Endothelial cell of umbilical vein (primary cell): ENCODE data around the gene ZMIZ1. TPM values are rescaled to one million over a fixed set of nuclear protein-coding genes. Genes with fewer than 3 reads are reported as not detected.

Experiments
- BruUV-seq: library from RNA; stranded (reverse); fragments of 400-500 nt; replicated peaks from 2 replicates; lab custom pipeline; 2021; lab: Mats Ljungman, UMichigan
- CTCF ChIA-PET: fragments of 300-600, 350-600 bp; sonication (Branson Sonifier 250); formaldehyde crosslinking; loops from one replicate; lab custom pipeline; 2021; ENCODE audit warnings: antibody characterized with exemption, inconsistent platforms; lab: Charles Lee
- POLR2A ChIA-PET: fragments of 300-600, 350-600 bp; sonication (Branson Sonifier 250); formaldehyde crosslinking; loops from one replicate; lab custom pipeline; 2021; ENCODE audit warnings: antibody characterized with exemption, inconsistent platforms; lab: Charles Lee
- DNase-seq: peaks from one replicate; pipeline ENCODE4 v3.0.0-alpha.2; 2011; ENCODE audit warnings: low read depth, low spot score
- FAIRE-seq: peaks from 2 replicates; lab custom pipeline; 2011; peaks lifted over from hg19 to GRCh38; lab: Jason Lieb, UNC
- H2AFZ ChIP-seq: 2 replicates; pipeline ENCODE4 v1.6.0; 2012; ENCODE audit warnings: low read depth, low read length, control low read depth, inconsistent platforms
- H3K27ac ChIP-seq: 2 replicates; pipeline ENCODE4 v1.5.1; 2011; ENCODE audit warnings: low read depth, mild to moderate bottlenecking, control low read depth, low read length, moderate library complexity; ENCODE audit not compliant: insufficient read depth
- H3K27me3 ChIP-seq, 2 experiments: 2 replicates each; pipeline versions ENCODE4 v1.6.0 to v1.6.1; 2011; ENCODE audit warnings: low read length in 2 of 2, mixed read lengths in 1 of 2; ENCODE audit not compliant: control insufficient read depth in 2 of 2, insufficient read depth in 2 of 2
- H3K36me3 ChIP-seq, 2 experiments: 2 replicates in 1 of 2; 3 replicates in 1 of 2; pipeline ENCODE4 v1.5.1; 2011; ENCODE audit warnings: low read length in 2 of 2, mild to moderate bottlenecking in 1 of 2, moderate library complexity in 1 of 2; ENCODE audit not compliant: control insufficient read depth in 2 of 2, insufficient read depth in 2 of 2; ENCODE audit errors: extremely low read depth in 1 of 2
- H3K4me1 ChIP-seq: 3 replicates; pipeline ENCODE4 v1.5.1; 2011; ENCODE audit warnings: mild to moderate bottlenecking, low read length; ENCODE audit not compliant: control insufficient read depth, insufficient read depth; ENCODE audit errors: extremely low read depth
- H3K4me2 ChIP-seq: 2 replicates; pipeline ENCODE4 v1.6.1; 2011; ENCODE audit warnings: low read length, control low read depth, mixed read lengths; ENCODE audit not compliant: insufficient read depth
- H3K4me3 ChIP-seq, 3 experiments: fragments of 200-600 bp in 1 of 3; sonication (generic), shearing (Covaris generic) in 1 of 3; replicated peaks in 1 of 3; 2 replicates each; pipeline ENCODE4 v1.5.1; 2011 to 2016; ENCODE audit warnings: control low read depth in 3 of 3, low read length in 3 of 3, mild to moderate bottlenecking in 2 of 3, inconsistent platforms in 1 of 3, low read depth in 1 of 3, moderate library complexity in 1 of 3; ENCODE audit not compliant: insufficient read depth in 1 of 3
- H3K79me2 ChIP-seq: 2 replicates; pipeline ENCODE4 v1.6.0; 2012; ENCODE audit warnings: low read length, inconsistent platforms; ENCODE audit not compliant: control insufficient read depth, insufficient read depth
- H3K9ac ChIP-seq: replicated peaks from 2 replicates; pipeline ENCODE3; 2011; ENCODE audit warnings: low read length, control low read depth; ENCODE audit not compliant: insufficient read depth; ENCODE audit errors: extremely low read depth
- H3K9me1 ChIP-seq: replicated peaks from 3 replicates; pipeline ENCODE4 v1.6.0; 2011; ENCODE audit warnings: mild to moderate bottlenecking, low read length; ENCODE audit not compliant: control insufficient read depth, insufficient read depth; ENCODE audit errors: extremely low read depth
- H3K9me3 ChIP-seq: replicated peaks from 2 replicates; pipeline ENCODE4 v1.5.1; 2012; ENCODE audit warnings: low read length, inconsistent platforms; ENCODE audit not compliant: control insufficient read depth, insufficient read depth
- H4K20me1 ChIP-seq: replicated peaks from 2 replicates; pipeline ENCODE3; 2011; ENCODE audit warnings: mild to moderate bottlenecking, low read length; ENCODE audit not compliant: control insufficient read depth, insufficient read depth; ENCODE audit errors: extremely low read depth
- CTCF ChIP-seq, 2 donors: IDR thresholded peaks; 1 replicate in 1 of 2; 2 replicates in 1 of 2; pipeline ENCODE4 v1.5.1; 2011; ENCODE audit warnings: low read length in 2 of 2, mild to moderate bottlenecking in 2 of 2, moderate library complexity in 2 of 2, control low read depth in 1 of 2, inconsistent platforms in 1 of 2, low read depth in 1 of 2; ENCODE audit not compliant: insufficient read depth in 1 of 2; ENCODE audit errors: extremely low read depth in 1 of 2
- EZH2 ChIP-seq: IDR thresholded peaks from 2 replicates; pipeline ENCODE4 v1.6.1; 2012; ENCODE audit warnings: borderline replicate concordance, low read depth, mild to moderate bottlenecking, moderate library complexity, low read length, inconsistent platforms; ENCODE audit not compliant: severe bottlenecking
- FOS ChIP-seq: IDR thresholded peaks from 2 replicates; pipeline ENCODE4 v1.6.1; 2011; ENCODE audit warnings: mild to moderate bottlenecking, low read length, moderate library complexity, borderline replicate concordance; ENCODE audit not compliant: insufficient read depth
- GATA2 ChIP-seq: IDR thresholded peaks from 2 replicates; pipeline ENCODE4 v1.7.0; 2011; ENCODE audit warnings: low read depth, mild to moderate bottlenecking, moderate library complexity, mixed read lengths, low read length; ENCODE audit not compliant: insufficient read length, insufficient read depth
- MYC ChIP-seq: IDR thresholded peaks from one replicate; pipeline ENCODE4 v1.6.1; 2011; ENCODE audit warnings: mild to moderate bottlenecking, low read depth, low read length
- POLR2A ChIP-seq: IDR thresholded peaks from 2 replicates; pipeline ENCODE4 v1.6.1; 2012; ENCODE audit warnings: low read depth, mild to moderate bottlenecking, control low read depth, low read length
- POLR2AphosphoS5 ChIP-seq: IDR thresholded peaks from 2 replicates; pipeline ENCODE4 v1.6.1; 2012; ENCODE audit warnings: low read depth, mild to moderate bottlenecking, control low read depth, low read length, moderate library complexity; ENCODE audit not compliant: insufficient read depth
- dilution Hi-C: fragments of 300-500 bp; cut with MboI; formaldehyde crosslinking; loops from one replicate; pipeline ENCODE4 v1.15.0; 2019; ENCODE audit warnings: low sequenced_read_pairs; ENCODE audit not compliant: extremely low pct_ligation_motif_present
- intact Hi-C: fragments of 100-400 bp; cut with micrococcal nuclease; formaldehyde crosslinking; loops from one replicate; pipeline ENCODE4 v1.10.0; 2022
- polyA plus RNA-seq, 4 experiments: library from polyadenylated mRNA; depleted of rRNA in 3 of 4; stranded (reverse) in 3 of 4; unstranded in 1 of 4; fragments of >200 nt; gene quantifications; 2 replicates each; pipeline versions ENCODE4 v1.2.1 to v1.2.3, GENCODE V29; 2011 to 2012; ENCODE audit warnings: missing spikeins in 1 of 4
- total RNA-seq: library from RNA; stranded (reverse); gene quantifications from 2 replicates; pipeline ENCODE4 v1.2.3, GENCODE V29; 2021
- TF ChIP-seq, protein P1 (sequence below): IDR thresholded peaks from 2 replicates; pipeline ENCODE4 v1.6.1; 2011; ENCODE audit not compliant: insufficient read depth, insufficient read length

The ZMIZ1 gene
- total and polyA plus RNA-seq, 2 donors (not counting 3 experiments of a cell fraction or from before 2014, with no cell fraction given) = 12.5 to 46.7 TPM

DNA sequence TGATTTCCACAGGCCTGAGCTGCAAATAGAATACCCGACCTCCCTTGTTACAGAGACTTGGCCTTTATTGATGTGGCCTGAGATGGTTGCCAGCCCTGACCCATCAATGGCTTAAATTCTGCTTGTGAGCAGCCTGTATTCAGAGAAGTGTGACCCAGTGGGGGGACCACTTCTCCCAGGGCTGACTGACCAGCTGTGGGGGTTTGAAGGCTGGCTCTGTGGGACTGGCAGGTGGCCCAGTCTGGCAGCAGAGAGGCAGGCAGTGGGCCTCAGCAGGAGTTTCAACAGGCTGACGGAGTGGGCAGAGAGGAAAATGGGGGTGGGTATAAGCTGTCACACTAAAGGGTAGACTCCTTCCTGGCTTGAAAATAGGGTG is 266.3 kb downstream of the ZMIZ1 start:
- no peak overlapping the region for H3K4me2 ChIP-seq
- no peaks in the 10 kb centered on the region for H3K79me2 ChIP-seq
- H3K9ac ChIP-seq = no peak overlapping the region
- CTCF ChIA-PET = interaction anchor here (1.0 to 1.5 kb wide), 3 partner anchors 11 to 744 kb away, joined by 3 to 10 read pairs (median 3); no protein-coding TSS in a partner anchor
- H2AFZ ChIP-seq = no peak overlapping the region
- no peaks in the 10 kb centered on the region for H3K9me1 ChIP-seq
- dilution Hi-C loops = no loop called here
- no peak for TF ChIP-seq GATA2
- TF ChIP-seq, protein P1, sequence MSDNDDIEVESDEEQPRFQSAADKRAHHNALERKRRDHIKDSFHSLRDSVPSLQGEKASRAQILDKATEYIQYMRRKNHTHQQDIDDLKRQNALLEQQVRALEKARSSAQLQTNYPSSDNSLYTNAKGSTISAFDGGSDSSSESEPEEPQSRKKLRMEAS = no peak
- no peak for TF ChIP-seq POLR2A
- no peak for TF ChIP-seq CTCF (IDR thresholded peaks at IDR 0.05; ENCODE audit: extremely low read depth in 1 of 2, insufficient read depth in 1 of 2, low read depth in 1 of 2, low read length in 2 of 2)
- no peak for TF ChIP-seq POLR2AphosphoS5
- TF ChIP-seq MYC = no peak
- TF ChIP-seq FOS = no peak
- TF ChIP-seq EZH2 = no peak
- BruUV-seq = no TSS peak
- H3K4me1 ChIP-seq = no peaks in the 10 kb centered on the region
- no peaks in the 10 kb centered on the region for H3K9me3 ChIP-seq
- POLR2A ChIA-PET = no interaction called here
- DNase-seq (no peak), FAIRE-seq (no peak)
- H3K27ac ChIP-seq = no peak overlapping the region
- H3K4me3 ChIP-seq = no peak overlapping the region
- no peaks in the 10 kb centered on the region for H3K36me3 ChIP-seq
- H4K20me1 ChIP-seq = no peaks in the 10 kb centered on the region
- no peaks in the 10 kb centered on the region for H3K27me3 ChIP-seq
- intact Hi-C loops = no loop called here
